Measurements from ENCODE around the gene RARG.

The RARG gene

GRCh38 chr12:53161119-53161911 is 70.7 kb downstream of the RARG start:
- no peak for DNase-seq

- DNase-seq: no peak
These were observed 71.3 kb downstream of the RARG start for GRCh38 chr12:53160673-53161072.

Measured in NCI-H526 treated with DMSO at 0.1 percent for 48 hours (cell line).